B cell (primary cell): ENCODE results near the gene BRDT. TPM values are rescaled to one million over a fixed set of nuclear protein-coding genes. Genes with fewer than 3 reads are reported as not detected.

Experiments
- ATAC-seq: fragments of 200-7000 bp; cut with Tn5 transposase; one replicate; pipeline ENCODE4 v1.10.0; 2021; ENCODE audit warnings: low read depth, mild to moderate bottlenecking, moderate number of reproducible peaks, moderate library complexity
- CTCF ChIA-PET: fragments of 350-600 bp; sonication (Branson Sonifier 250); formaldehyde crosslinking; loops from one replicate; lab custom pipeline; 2021; ENCODE audit warnings: antibody characterized with exemption, inconsistent platforms; lab: Charles Lee
- POLR2A ChIA-PET: fragments of 350-600 bp; sonication (Branson Sonifier 250); formaldehyde crosslinking; loops from one replicate; lab custom pipeline; 2021; ENCODE audit warnings: antibody characterized with exemption; lab: Charles Lee
- DNase-seq: peaks from one replicate; pipeline ENCODE4 v3.0.0; 2013
- H2AFZ ChIP-seq: 2 replicates; pipeline ENCODE4 v1.6.1; 2012; ENCODE audit warnings: mild to moderate bottlenecking, low read depth, low read length; ENCODE audit not compliant: insufficient read depth, poor library complexity, severe bottlenecking
- H3K27ac ChIP-seq, 2 donors: 1 replicate in 1 of 2; 2 replicates in 1 of 2; pipeline ENCODE4 v1.5.1; 2012 to 2013; ENCODE audit warnings: low read length in 2 of 2, mild to moderate bottlenecking in 2 of 2, moderate library complexity in 1 of 2
- H3K27me3 ChIP-seq, 4 experiments: fragments of 200-600 bp in 1 of 4; sonication (generic) in 1 of 4; replicated peaks in 1 of 4; 1 replicate in 2 of 4; 2 replicates in 2 of 4; pipeline versions ENCODE4 v1.6.1 to v1.7.0; 2013 to 2016; ENCODE audit warnings: low read length in 3 of 4, mild to moderate bottlenecking in 2 of 4, mixed read lengths in 1 of 4, moderate library complexity in 1 of 4; ENCODE audit not compliant: insufficient read depth in 4 of 4, control insufficient read depth in 3 of 4; ENCODE audit errors: control extremely low read depth in 1 of 4
- H3K36me3 ChIP-seq, 2 experiments: replicated peaks in 1 of 2; 1 replicate in 1 of 2; 2 replicates in 1 of 2; pipeline versions ENCODE4 v1.6.1 to v1.7.1; 2013; ENCODE audit warnings: low read length in 1 of 2; ENCODE audit not compliant: insufficient read depth in 2 of 2, control insufficient read depth in 1 of 2; ENCODE audit errors: control extremely low read depth in 1 of 2, extremely low read depth in 1 of 2
- H3K4me1 ChIP-seq, 2 donors: fragments of 200-600 bp in 1 of 2; sonication (generic) in 1 of 2; 1 replicate in 1 of 2; 2 replicates in 1 of 2; pipeline versions ENCODE4 v1.5.1 to v1.6.1; 2013 to 2017; ENCODE audit warnings: low read length in 2 of 2; ENCODE audit not compliant: control insufficient read depth in 2 of 2, insufficient read depth in 2 of 2
- H3K4me2 ChIP-seq: replicated peaks from 2 replicates; pipeline ENCODE3; 2012; ENCODE audit warnings: mild to moderate bottlenecking, low read depth, low read length; ENCODE audit not compliant: poor library complexity, severe bottlenecking
- H3K4me3 ChIP-seq, 5 experiments: fragments of 200-600 bp in 1 of 5; sonication (generic) in 1 of 5; 1 replicate in 3 of 5; 2 replicates in 2 of 5; pipeline versions ENCODE4 v1.5.1 to v1.7.0; 2011 to 2016; ENCODE audit warnings: low read length in 4 of 5, mild to moderate bottlenecking in 4 of 5, low read depth in 2 of 5, control low read depth in 1 of 5, moderate library complexity in 1 of 5; ENCODE audit not compliant: insufficient read depth in 1 of 5; ENCODE audit errors: control extremely low read depth in 1 of 5, extremely low read depth in 1 of 5
- H3K79me2 ChIP-seq: fragments of 200-600 bp; sonication (generic); one replicate; pipeline ENCODE4 v1.6.0; 2016; ENCODE audit warnings: low read length; ENCODE audit not compliant: control insufficient read depth, insufficient read depth
- H3K9ac ChIP-seq: fragments of 200-600 bp; sonication (generic); 2 replicates; pipeline ENCODE4 v1.6.1; 2017; ENCODE audit warnings: mild to moderate bottlenecking, low read length, moderate library complexity
- H3K9me3 ChIP-seq, 3 donors: one replicate each; pipeline versions ENCODE4 v1.6.1 to v1.7.1; 2013; ENCODE audit warnings: low read length in 2 of 3; ENCODE audit not compliant: control insufficient read depth in 2 of 3, insufficient read depth in 1 of 3; ENCODE audit errors: control extremely low read depth in 1 of 3
- H4K20me1 ChIP-seq: 2 replicates; pipeline ENCODE4 v1.6.0; 2012; ENCODE audit warnings: mild to moderate bottlenecking, low read length; ENCODE audit not compliant: insufficient read depth, control insufficient read depth, poor library complexity, severe bottlenecking
- H3K27ac Mint-ChIP-seq: one replicate; pipeline ENCODE4 v1.8.0; 2021; ENCODE audit warnings: mixed read lengths
- H3K27me3 Mint-ChIP-seq: one replicate; pipeline ENCODE4 v1.8.0; 2021; ENCODE audit warnings: mixed read lengths
- H3K4me1 Mint-ChIP-seq: one replicate; pipeline ENCODE4 v1.8.0; 2021; ENCODE audit warnings: mixed read lengths
- H3K4me3 Mint-ChIP-seq: one replicate; pipeline ENCODE4 v1.8.0; 2021; ENCODE audit warnings: mixed read lengths
- H3K9me3 Mint-ChIP-seq: one replicate; pipeline ENCODE4 v1.8.0; 2022; ENCODE audit warnings: mixed read lengths; ENCODE audit not compliant: insufficient read depth
- EZH2 ChIP-seq: IDR thresholded peaks from 2 replicates; pipeline ENCODE4 v1.6.1; 2012; ENCODE audit warnings: borderline replicate concordance, low read depth, mild to moderate bottlenecking, moderate library complexity, low read length; ENCODE audit not compliant: insufficient read depth, poor library complexity, severe bottlenecking
- WGBS: methylation state at CpG from one replicate; pipeline ENCODE4 v1.1.5; 2013; ENCODE audit warnings: missing lambda C conversion rate; ENCODE audit not compliant: insufficient coverage; 5-methylcytosine and 5-hydroxymethylcytosine counted together
- intact Hi-C: fragments of 100-400 bp; cut with micrococcal nuclease; formaldehyde crosslinking; loops from one replicate; pipeline ENCODE4 v1.10.0; 2022
- polyA plus RNA-seq: library from polyadenylated mRNA; depleted of rRNA; stranded (reverse); fragments of >200 nt; gene quantifications from 2 replicates; pipeline ENCODE4 v1.2.3, GENCODE V29; 2012
- total RNA-seq, 2 donors: library from RNA; stranded (reverse); fragments of 120-200 nt in 1 of 2; gene quantifications; 1 replicate in 1 of 2; 2 replicates in 1 of 2; pipeline versions ENCODE4 v1.2.3 to v1.2.4, GENCODE V29; 2013 to 2022
- TF ChIP-seq, protein P1 (sequence below): fragments of 200-600 bp; IDR thresholded peaks from one replicate; pipeline ENCODE4 v1.8.0; 2022; ENCODE audit warnings: antibody characterized with exemption, mild to moderate bottlenecking

Gene BRDT
- total and polyA plus RNA-seq, 2 donors (not counting 1 experiment from before 2014, with no cell fraction given), result not detected

DNA sequence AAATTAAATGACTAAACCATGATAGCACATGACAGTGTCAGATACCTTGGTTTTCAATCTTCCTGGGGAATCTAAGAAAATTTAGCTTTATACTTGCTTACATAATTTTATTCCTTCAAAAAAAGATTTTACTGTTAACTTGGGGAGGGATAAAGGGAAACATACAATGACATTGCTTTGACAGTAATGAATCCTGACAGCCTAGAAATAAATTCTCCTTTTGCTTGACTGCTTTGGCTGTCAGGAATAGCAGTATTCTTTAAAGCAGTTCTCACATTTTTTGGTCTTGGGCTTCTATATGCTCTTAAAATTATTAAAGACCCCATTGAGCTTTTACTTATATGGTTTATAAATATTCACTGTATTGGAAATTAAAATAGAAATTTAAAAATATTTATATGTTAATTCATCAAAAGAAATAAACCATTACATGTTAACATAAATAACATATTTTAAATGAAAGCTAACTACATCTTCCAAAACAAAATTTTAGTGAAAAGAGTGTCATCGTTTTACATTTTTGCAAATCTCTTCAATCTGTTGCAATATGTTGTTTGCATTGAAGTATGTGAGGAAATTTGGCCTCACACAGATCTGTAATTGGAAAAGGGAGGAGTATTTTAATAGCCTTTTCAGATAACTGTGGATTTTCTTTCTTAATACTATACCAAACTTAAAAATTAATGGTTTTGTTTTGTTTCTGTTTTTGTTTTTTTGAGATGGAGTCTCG lies 96.7 kb downstream of the BRDT start:
- Histone ChIP-seq H3K36me3 (no peaks in the 10 kb centered on the region), H3K9ac (no peak overlapping the region), H2AFZ (no peak overlapping the region), H3K4me2 (no peak overlapping the region), H4K20me1 (no peaks in the 10 kb centered on the region), H3K4me3 (no peak overlapping the region), H3K27ac (no peak overlapping the region), H3K79me2 (no peaks in the 10 kb centered on the region), H3K4me1 (no peaks in the 10 kb centered on the region), H3K27me3 (no peaks in the 10 kb centered on the region), H3K9me3 (no peaks in the 10 kb centered on the region)
- POLR2A ChIA-PET, result no interaction called here
- WGBS, result no CpG with 5 or more reads among the region's 2 CpGs
- CTCF ChIA-PET, result no interaction called here
- ATAC-seq (no peak), DNase-seq (no peak)
- intact Hi-C loops, result no loop called here
- no peaks in the 10 kb centered on the region for H3K9me3 Mint-ChIP-seq
- H3K4me1 Mint-ChIP-seq, result no peaks in the 10 kb centered on the region
- H3K4me3 Mint-ChIP-seq, result no peak overlapping the region
- H3K27me3 Mint-ChIP-seq, result peaks cover 5% of the 10 kb centered on the region
- no peak overlapping the region for H3K27ac Mint-ChIP-seq
- TF ChIP-seq, protein P1, sequence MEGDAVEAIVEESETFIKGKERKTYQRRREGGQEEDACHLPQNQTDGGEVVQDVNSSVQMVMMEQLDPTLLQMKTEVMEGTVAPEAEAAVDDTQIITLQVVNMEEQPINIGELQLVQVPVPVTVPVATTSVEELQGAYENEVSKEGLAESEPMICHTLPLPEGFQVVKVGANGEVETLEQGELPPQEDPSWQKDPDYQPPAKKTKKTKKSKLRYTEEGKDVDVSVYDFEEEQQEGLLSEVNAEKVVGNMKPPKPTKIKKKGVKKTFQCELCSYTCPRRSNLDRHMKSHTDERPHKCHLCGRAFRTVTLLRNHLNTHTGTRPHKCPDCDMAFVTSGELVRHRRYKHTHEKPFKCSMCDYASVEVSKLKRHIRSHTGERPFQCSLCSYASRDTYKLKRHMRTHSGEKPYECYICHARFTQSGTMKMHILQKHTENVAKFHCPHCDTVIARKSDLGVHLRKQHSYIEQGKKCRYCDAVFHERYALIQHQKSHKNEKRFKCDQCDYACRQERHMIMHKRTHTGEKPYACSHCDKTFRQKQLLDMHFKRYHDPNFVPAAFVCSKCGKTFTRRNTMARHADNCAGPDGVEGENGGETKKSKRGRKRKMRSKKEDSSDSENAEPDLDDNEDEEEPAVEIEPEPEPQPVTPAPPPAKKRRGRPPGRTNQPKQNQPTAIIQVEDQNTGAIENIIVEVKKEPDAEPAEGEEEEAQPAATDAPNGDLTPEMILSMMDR, result no peak
- no peak for TF ChIP-seq EZH2

DNA sequence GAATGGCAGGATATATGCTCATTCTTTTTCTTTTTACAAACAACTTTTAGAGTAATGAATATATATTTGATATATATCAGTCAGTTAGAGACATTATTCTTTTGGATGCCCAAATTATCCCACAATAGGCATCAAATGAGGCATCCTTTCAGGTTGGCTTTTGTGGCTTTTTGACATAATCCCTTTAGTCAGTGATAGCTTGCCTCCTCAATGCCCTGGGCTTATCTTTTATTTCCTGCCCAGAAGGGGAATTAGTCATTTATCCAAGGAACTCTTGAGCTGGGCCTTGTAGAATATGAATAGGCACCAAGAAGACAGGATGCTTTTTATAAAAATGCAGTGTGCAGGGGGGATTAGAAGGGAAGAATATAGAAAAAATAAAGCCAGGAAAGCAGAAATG lies 102.7 kb downstream of the BRDT start:
- TF ChIP-seq, protein P1, result no peak
- TF ChIP-seq EZH2, result no peak
- Histone ChIP-seq H3K4me2 (no peak overlapping the region), H2AFZ (no peak overlapping the region), H3K27ac (no peak overlapping the region), H4K20me1 (no peaks in the 10 kb centered on the region), H3K9me3 (no peaks in the 10 kb centered on the region), H3K79me2 (no peaks in the 10 kb centered on the region), H3K36me3 (no peaks in the 10 kb centered on the region), H3K27me3 (peaks cover 0 to 5% (median 2%) of the 10 kb centered on the region in 4 experiments), H3K4me3 (no peak overlapping the region), H3K9ac (no peak overlapping the region), H3K4me1 (no peaks in the 10 kb centered on the region)
- no peak for DNase-seq
- intact Hi-C loops, result no loop called here
- H3K4me1 Mint-ChIP-seq, result no peaks in the 10 kb centered on the region
- H3K4me3 Mint-ChIP-seq, result no peak overlapping the region
- no peak for ATAC-seq
- no peak overlapping the region for H3K27ac Mint-ChIP-seq
- CTCF ChIA-PET, result no interaction called here
- no peaks in the 10 kb centered on the region for H3K9me3 Mint-ChIP-seq
- peaks cover 15% of the 10 kb centered on the region for H3K27me3 Mint-ChIP-seq
- POLR2A ChIA-PET, result no interaction called here

Other genes with a start within 250 kb of the BRDT start
- gene TGFBR3, start 63.2 kb upstream of the BRDT start, total RNA-seq, result 0.12 and 0.19 TPM in 2 replicates
- 0.10 and 0.17 TPM in 2 replicates for gene TGFBR3, start 63.2 kb upstream of the BRDT start, polyA plus RNA-seq
- not detected in 2 replicates for gene EPHX4, start 80.6 kb downstream of the BRDT start, total RNA-seq
- gene EPHX4, start 80.6 kb downstream of the BRDT start, polyA plus RNA-seq, result not detected in 2 replicates
- gene SETSIP, start 126.0 kb downstream of the BRDT start, total RNA-seq, result not detected in 2 replicates
- not detected in 2 replicates for gene SETSIP, start 126.0 kb downstream of the BRDT start, polyA plus RNA-seq
- gene BTBD8, start 130.9 kb downstream of the BRDT start, total RNA-seq, result 1.9 and 2.1 TPM in 2 replicates
- 0.45 and 0.46 TPM in 2 replicates for gene BTBD8, start 130.9 kb downstream of the BRDT start, polyA plus RNA-seq